Keratinocyte (primary cell): ENCODE results near the gene ARHGEF16. TPM values are rescaled to one million over a fixed set of nuclear protein-coding genes. Genes with fewer than 3 reads are reported as not detected.

ENCODE experiments used
- DNase-seq: peaks from one replicate; pipeline ENCODE4 v3.0.0-alpha.2; 2011; ENCODE audit warnings: low read depth, missing footprints, low spot score
- FAIRE-seq: peaks from 2 replicates; lab custom pipeline; 2011; peaks lifted over from hg19 to GRCh38; lab: Jason Lieb, UNC
- H2AFZ ChIP-seq: 2 replicates; pipeline ENCODE4 v1.6.0; 2012; ENCODE audit warnings: low read length, control low read depth, inconsistent platforms; ENCODE audit not compliant: control insufficient read depth
- H3K27ac ChIP-seq: 2 replicates; pipeline ENCODE4 v1.5.1; 2011; ENCODE audit warnings: low read length; ENCODE audit not compliant: control insufficient read depth, insufficient read depth
- H3K27me3 ChIP-seq: 3 replicates; pipeline ENCODE4 v1.6.0; 2011; ENCODE audit warnings: low read length; ENCODE audit not compliant: control insufficient read depth, insufficient read depth; ENCODE audit errors: extremely low read depth
- H3K36me3 ChIP-seq, 2 experiments: 2 replicates in 1 of 2; 3 replicates in 1 of 2; pipeline ENCODE4 v1.5.1; 2011; ENCODE audit warnings: low read length in 2 of 2, mild to moderate bottlenecking in 1 of 2; ENCODE audit not compliant: control insufficient read depth in 2 of 2, insufficient read depth in 2 of 2; ENCODE audit errors: extremely low read depth in 1 of 2
- H3K4me1 ChIP-seq: 3 replicates; pipeline ENCODE4 v1.5.1; 2011; ENCODE audit warnings: low read length; ENCODE audit not compliant: control insufficient read depth, insufficient read depth; ENCODE audit errors: extremely low read depth
- H3K4me2 ChIP-seq: 3 replicates; pipeline ENCODE4 v1.6.0; 2011; ENCODE audit warnings: low read depth, low read length; ENCODE audit not compliant: control insufficient read depth, insufficient read depth; ENCODE audit errors: extremely low read depth
- H3K4me3 ChIP-seq, 3 experiments: fragments of 200-600 bp in 1 of 3; sonication (generic) in 1 of 3; 2 replicates in 2 of 3; 3 replicates in 1 of 3; pipeline ENCODE4 v1.5.1; 2011 to 2016; ENCODE audit warnings: low read length in 3 of 3, mild to moderate bottlenecking in 3 of 3, control low read depth in 2 of 3, inconsistent platforms in 1 of 3, low read depth in 1 of 3, mixed read lengths in 1 of 3, mixed run types in 1 of 3, moderate library complexity in 1 of 3; ENCODE audit not compliant: control insufficient read depth in 2 of 3, insufficient read depth in 2 of 3; ENCODE audit errors: extremely low read depth in 1 of 3
- H3K79me2 ChIP-seq: 2 replicates; pipeline ENCODE4 v1.6.0; 2012; ENCODE audit warnings: low read length; ENCODE audit not compliant: control insufficient read depth, insufficient read depth
- H3K9ac ChIP-seq: 3 replicates; pipeline ENCODE4 v1.6.0; 2011; ENCODE audit warnings: low read length; ENCODE audit not compliant: control insufficient read depth, insufficient read depth; ENCODE audit errors: extremely low read depth
- H3K9me1 ChIP-seq: 3 replicates; pipeline ENCODE4 v1.6.0; 2011; ENCODE audit warnings: low read length; ENCODE audit not compliant: control insufficient read depth, insufficient read depth; ENCODE audit errors: extremely low read depth
- H3K9me3 ChIP-seq: 2 replicates; pipeline ENCODE4 v1.5.1; 2012; ENCODE audit warnings: low read depth, low read length; ENCODE audit not compliant: control insufficient read depth
- H4K20me1 ChIP-seq: 3 replicates; pipeline ENCODE4 v1.6.0; 2011; ENCODE audit warnings: low read length; ENCODE audit not compliant: control insufficient read depth, insufficient read depth; ENCODE audit errors: extremely low read depth
- EZH2 ChIP-seq: IDR thresholded peaks from one replicate; pipeline ENCODE4 v1.6.1; 2012; ENCODE audit warnings: inconsistent platforms, mild to moderate bottlenecking, low read length, moderate library complexity
- dilution Hi-C: fragments of 300-500 bp; cut with MboI; formaldehyde crosslinking; loops from one replicate; pipeline ENCODE4 v1.7.0; 2020; ENCODE audit warnings: low sequenced_read_pairs; ENCODE audit not compliant: extremely low pct_ligation_motif_present
- polyA plus RNA-seq, 5 experiments: library from polyadenylated mRNA; depleted of rRNA in 3 of 5; stranded (reverse) in 3 of 5; stranded (forward) in 1 of 5; unstranded in 1 of 5; fragments of >200 nt; gene quantifications; 1 replicate in 1 of 5; 2 replicates in 3 of 5; 3 replicates in 1 of 5; pipeline versions ENCODE4 v1.2.1 to v1.2.3, GENCODE V29; 2011 to 2012; ENCODE audit warnings: missing spikeins in 2 of 5, low read depth in 1 of 5, low replicate concordance in 1 of 5
- TF ChIP-seq, protein P1 (sequence below), 3 experiments: IDR thresholded peaks in 1 of 3; conservative IDR thresholded peaks in 1 of 3; optimal IDR thresholded peaks in 1 of 3; 2 replicates in 2 of 3; 3 replicates in 1 of 3; pipeline versions ENCODE3 to v1.5.1; 2011; ENCODE audit warnings: low read length in 3 of 3, mild to moderate bottlenecking in 3 of 3, moderate library complexity in 2 of 3, control low read depth in 1 of 3, inconsistent platforms in 1 of 3; ENCODE audit not compliant: insufficient read depth in 2 of 3; ENCODE audit errors: extremely low read depth in 1 of 3

The ARHGEF16 gene
- polyA plus RNA-seq, 1 donor (not counting 4 experiments of a cell fraction or from before 2014, with no cell fraction given): 6.2 TPM

DNA sequence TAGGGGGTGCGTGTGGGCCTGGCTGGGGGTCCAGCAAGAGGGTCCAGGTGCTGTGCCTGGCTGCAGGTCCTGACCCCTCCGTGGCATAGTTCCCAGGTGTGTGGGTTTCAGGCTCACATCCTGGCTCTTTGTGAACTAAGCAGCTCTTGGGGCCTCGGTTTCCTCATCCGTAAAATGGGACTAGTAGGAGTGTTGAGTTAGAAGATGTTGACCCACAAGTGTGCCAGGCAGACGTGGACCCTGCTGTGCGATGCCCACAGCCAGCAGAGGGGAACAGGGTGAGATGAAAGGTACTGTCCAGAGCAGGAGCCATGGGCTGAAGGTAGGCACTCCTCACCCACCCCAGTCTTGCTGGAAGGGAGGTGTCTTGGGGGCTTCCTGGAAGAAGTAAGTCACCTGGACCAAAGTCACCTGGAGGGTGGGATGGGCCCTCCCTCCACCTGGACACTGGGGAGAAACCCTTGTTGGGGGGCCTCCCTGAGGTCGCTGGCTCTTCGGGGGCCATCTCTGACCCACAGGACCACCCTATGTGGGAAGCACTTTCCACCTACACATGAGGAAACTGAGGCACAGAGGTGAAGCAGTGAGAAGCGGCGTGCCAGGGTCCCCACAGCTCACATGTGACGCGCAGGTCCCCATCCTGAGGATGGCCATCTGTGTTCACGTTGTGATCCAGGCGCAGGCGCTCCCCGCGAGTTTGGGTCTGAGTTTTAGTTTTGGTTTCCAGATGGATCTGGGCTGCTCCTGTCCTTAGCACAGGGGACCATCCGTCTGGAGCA is 1.4 kb downstream of the ARHGEF16 start:
- FAIRE-seq: no peak
- H3K9ac ChIP-seq: no peak overlapping the region

DNA sequence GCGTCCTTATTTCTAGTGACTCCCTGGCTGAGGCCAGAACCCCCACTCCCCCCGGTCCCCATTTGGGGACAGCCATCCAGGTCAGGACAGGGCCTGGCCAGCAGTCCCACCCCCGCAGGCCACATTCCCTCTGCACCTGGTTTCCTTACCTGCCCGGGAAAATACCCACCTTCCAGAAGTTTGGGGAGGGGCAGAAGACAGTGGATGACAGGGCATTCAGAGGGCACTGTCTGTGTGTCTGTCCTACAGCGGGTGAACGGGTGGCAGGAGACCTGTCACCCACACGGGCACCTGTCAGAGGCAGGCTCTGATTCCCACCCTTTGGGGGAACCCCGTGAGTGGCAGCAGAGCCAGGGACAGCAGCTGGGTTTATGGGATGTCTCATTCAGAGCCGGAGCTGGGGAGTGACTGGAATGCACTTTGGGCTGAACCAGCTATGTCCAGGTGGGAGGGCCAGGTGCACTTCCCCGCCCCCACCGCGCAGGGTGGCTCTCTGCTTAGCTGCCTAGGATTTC is 2.0 kb downstream of the ARHGEF16 start:
- no peaks in the 10 kb centered on the region for H3K27me3 ChIP-seq
- H3K4me3 ChIP-seq: no peak overlapping the region
- H3K9me1 ChIP-seq: no peaks in the 10 kb centered on the region
- TF ChIP-seq, protein P1, sequence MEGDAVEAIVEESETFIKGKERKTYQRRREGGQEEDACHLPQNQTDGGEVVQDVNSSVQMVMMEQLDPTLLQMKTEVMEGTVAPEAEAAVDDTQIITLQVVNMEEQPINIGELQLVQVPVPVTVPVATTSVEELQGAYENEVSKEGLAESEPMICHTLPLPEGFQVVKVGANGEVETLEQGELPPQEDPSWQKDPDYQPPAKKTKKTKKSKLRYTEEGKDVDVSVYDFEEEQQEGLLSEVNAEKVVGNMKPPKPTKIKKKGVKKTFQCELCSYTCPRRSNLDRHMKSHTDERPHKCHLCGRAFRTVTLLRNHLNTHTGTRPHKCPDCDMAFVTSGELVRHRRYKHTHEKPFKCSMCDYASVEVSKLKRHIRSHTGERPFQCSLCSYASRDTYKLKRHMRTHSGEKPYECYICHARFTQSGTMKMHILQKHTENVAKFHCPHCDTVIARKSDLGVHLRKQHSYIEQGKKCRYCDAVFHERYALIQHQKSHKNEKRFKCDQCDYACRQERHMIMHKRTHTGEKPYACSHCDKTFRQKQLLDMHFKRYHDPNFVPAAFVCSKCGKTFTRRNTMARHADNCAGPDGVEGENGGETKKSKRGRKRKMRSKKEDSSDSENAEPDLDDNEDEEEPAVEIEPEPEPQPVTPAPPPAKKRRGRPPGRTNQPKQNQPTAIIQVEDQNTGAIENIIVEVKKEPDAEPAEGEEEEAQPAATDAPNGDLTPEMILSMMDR (optimal IDR thresholded peaks at IDR 0.05 in 1 of 3, IDR thresholded peaks at IDR 0.05 in 1 of 3, conservative IDR thresholded peaks at IDR 0.05 in 1 of 3; ENCODE audit: extremely low read depth in 1 of 3, insufficient read depth in 2 of 3, low read length in 3 of 3): no peak
- no peak for TF ChIP-seq EZH2
- dilution Hi-C loops: no loop called here
- no peak overlapping the region for H3K4me2 ChIP-seq
- no peak overlapping the region for H3K9ac ChIP-seq
- no peak overlapping the region for H3K27ac ChIP-seq
- no peaks in the 10 kb centered on the region for H3K79me2 ChIP-seq
- H3K9me3 ChIP-seq: no peaks in the 10 kb centered on the region
- H2AFZ ChIP-seq: no peak overlapping the region
- H3K36me3 ChIP-seq: no peaks in the 10 kb centered on the region
- H4K20me1 ChIP-seq: no peaks in the 10 kb centered on the region
- no peak for DNase-seq
- H3K4me1 ChIP-seq: peaks cover 38% of the 10 kb centered on the region
- no peak for FAIRE-seq

More for the DNA sequence above, 1.4 kb downstream of the ARHGEF16 start:
- dilution Hi-C loops: no loop called here
- Histone ChIP-seq H3K4me2 (no peak overlapping the region), H3K36me3 (no peaks in the 10 kb centered on the region), H3K27ac (no peak overlapping the region), H2AFZ (no peak overlapping the region), H4K20me1 (no peaks in the 10 kb centered on the region), H3K9me1 (no peaks in the 10 kb centered on the region), H3K79me2 (no peaks in the 10 kb centered on the region), H3K4me1 (peaks cover 32% of the 10 kb centered on the region), H3K4me3 (no peak overlapping the region), H3K27me3 (no peaks in the 10 kb centered on the region), H3K9me3 (no peaks in the 10 kb centered on the region)
- no peak for DNase-seq
- TF ChIP-seq EZH2: no peak
- TF ChIP-seq, protein P1 (optimal IDR thresholded peaks at IDR 0.05 in 1 of 3, IDR thresholded peaks at IDR 0.05 in 1 of 3, conservative IDR thresholded peaks at IDR 0.05 in 1 of 3; ENCODE audit: extremely low read depth in 1 of 3, insufficient read depth in 2 of 3, low read length in 3 of 3): no peak
